Activated B cell treated with CpG ODN at 0.5 μM for 24 hours (primary cell): Measurements from ENCODE around the gene SLC24A4. TPM values are rescaled to one million over a fixed set of nuclear protein-coding genes. Genes with fewer than 3 reads are reported as not detected.

Experiments
- ATAC-seq: fragments of 200-7000 bp; cut with Tn5 transposase; one replicate; pipeline ENCODE4 v1.10.0; 2021; ENCODE audit warnings: low read depth, mild to moderate bottlenecking, moderate library complexity
- CTCF ChIA-PET: fragments of 350-600 bp; sonication (Branson Sonifier 250); formaldehyde crosslinking; loops from one replicate; lab custom pipeline; 2021; ENCODE audit warnings: antibody characterized with exemption; lab: Charles Lee
- POLR2A ChIA-PET: fragments of 350-600 bp; sonication (Branson Sonifier 250); formaldehyde crosslinking; loops from one replicate; lab custom pipeline; 2021; ENCODE audit warnings: antibody characterized with exemption; lab: Charles Lee
- DNase-seq: peaks from one replicate; pipeline ENCODE4 v3.0.0; 2022
- H3K27ac Mint-ChIP-seq: one replicate; pipeline ENCODE4 v1.8.0; 2020; ENCODE audit warnings: mixed read lengths
- H3K27me3 Mint-ChIP-seq: one replicate; pipeline ENCODE4 v1.8.0; 2021; ENCODE audit warnings: mixed read lengths
- H3K36me3 Mint-ChIP-seq: one replicate; pipeline ENCODE4 v1.8.0; 2021; ENCODE audit warnings: low read depth, mixed read lengths
- H3K4me1 Mint-ChIP-seq: one replicate; pipeline ENCODE4 v1.8.0; 2021; ENCODE audit warnings: mixed read lengths
- H3K4me3 Mint-ChIP-seq: one replicate; pipeline ENCODE4 v1.8.0; 2020; ENCODE audit warnings: mild to moderate bottlenecking, mixed read lengths
- H3K9me3 Mint-ChIP-seq: one replicate; pipeline ENCODE4 v1.8.0; 2020; ENCODE audit warnings: mixed read lengths
- intact Hi-C: fragments of 100-400 bp; cut with micrococcal nuclease; formaldehyde crosslinking; loops from one replicate; pipeline ENCODE4 v1.15.1; 2024
- total RNA-seq: library from RNA; stranded (reverse); gene quantifications from 2 replicates; pipeline ENCODE4 v1.2.3, GENCODE V29; 2022
- TF ChIP-seq, protein P1 (sequence below): fragments of 200-600 bp; IDR thresholded peaks from one replicate; pipeline ENCODE4 v1.8.0; 2022; ENCODE audit warnings: antibody characterized with exemption, mild to moderate bottlenecking

The SLC24A4 gene
- total RNA-seq, 1 donor from 2014 or later: 0.09 TPM

DNA sequence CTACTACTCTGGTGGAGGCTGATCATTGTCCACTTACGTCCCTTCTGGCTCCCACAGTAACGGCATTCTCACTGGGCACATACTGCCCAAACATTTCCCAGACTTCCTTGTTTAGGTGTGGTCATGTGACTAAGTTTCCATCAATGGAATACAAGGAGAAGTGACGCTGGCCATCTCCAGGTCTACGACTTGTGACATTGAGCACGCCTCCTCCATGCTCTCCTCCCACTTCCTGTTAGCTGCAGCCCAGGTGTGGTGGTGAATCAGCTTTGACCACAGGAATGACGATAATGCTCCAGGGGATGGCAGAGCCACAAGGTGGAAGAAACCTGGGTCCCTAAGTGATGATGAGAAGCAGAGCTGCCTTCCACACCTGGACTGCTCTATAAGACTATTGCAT is 6.0 kb upstream of the SLC24A4 start:
- DNase-seq (no peak), ATAC-seq (no peak)
- Mint-ChIP-seq H3K4me1 (no peaks in the 10 kb centered on the region), H3K9me3 (peaks cover 5% of the 10 kb centered on the region), H3K4me3 (no peak overlapping the region), H3K36me3 (no peaks in the 10 kb centered on the region), H3K27ac (no peak overlapping the region), H3K27me3 (peaks cover 32% of the 10 kb centered on the region)
- ChIA-PET CTCF (no interaction called here), POLR2A (no interaction called here)
- intact Hi-C loops: no loop called here
- TF ChIP-seq, protein P1, sequence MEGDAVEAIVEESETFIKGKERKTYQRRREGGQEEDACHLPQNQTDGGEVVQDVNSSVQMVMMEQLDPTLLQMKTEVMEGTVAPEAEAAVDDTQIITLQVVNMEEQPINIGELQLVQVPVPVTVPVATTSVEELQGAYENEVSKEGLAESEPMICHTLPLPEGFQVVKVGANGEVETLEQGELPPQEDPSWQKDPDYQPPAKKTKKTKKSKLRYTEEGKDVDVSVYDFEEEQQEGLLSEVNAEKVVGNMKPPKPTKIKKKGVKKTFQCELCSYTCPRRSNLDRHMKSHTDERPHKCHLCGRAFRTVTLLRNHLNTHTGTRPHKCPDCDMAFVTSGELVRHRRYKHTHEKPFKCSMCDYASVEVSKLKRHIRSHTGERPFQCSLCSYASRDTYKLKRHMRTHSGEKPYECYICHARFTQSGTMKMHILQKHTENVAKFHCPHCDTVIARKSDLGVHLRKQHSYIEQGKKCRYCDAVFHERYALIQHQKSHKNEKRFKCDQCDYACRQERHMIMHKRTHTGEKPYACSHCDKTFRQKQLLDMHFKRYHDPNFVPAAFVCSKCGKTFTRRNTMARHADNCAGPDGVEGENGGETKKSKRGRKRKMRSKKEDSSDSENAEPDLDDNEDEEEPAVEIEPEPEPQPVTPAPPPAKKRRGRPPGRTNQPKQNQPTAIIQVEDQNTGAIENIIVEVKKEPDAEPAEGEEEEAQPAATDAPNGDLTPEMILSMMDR: no peak

DNA sequence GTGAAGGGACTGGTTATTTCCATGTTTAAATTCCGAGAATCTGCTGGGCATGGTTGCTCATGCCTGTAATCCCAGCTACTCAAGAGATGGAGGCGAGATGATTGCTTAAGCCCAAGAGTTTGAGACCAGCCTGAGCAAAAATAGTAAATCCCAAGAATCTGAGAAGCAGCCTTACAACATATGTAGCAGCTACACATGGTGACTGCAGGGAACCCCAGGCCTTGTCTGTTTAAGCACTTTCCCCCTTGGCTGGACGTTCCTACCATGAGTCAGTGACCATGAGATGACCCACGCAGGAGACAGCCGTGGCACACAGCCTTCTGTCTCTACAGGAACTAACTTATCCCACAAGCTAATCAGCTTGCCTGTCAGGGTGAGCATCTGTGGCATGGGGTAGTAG is 5.5 kb upstream of the SLC24A4 start:
- ChIA-PET CTCF (no interaction called here), POLR2A (no interaction called here)
- H3K36me3 Mint-ChIP-seq: no peaks in the 10 kb centered on the region
- ATAC-seq (no peak), DNase-seq (no peak)
- peaks cover 38% of the 10 kb centered on the region for H3K27me3 Mint-ChIP-seq
- intact Hi-C loops: no loop called here
- peaks cover 5% of the 10 kb centered on the region for H3K9me3 Mint-ChIP-seq
- TF ChIP-seq, protein P1: no peak
- H3K4me3 Mint-ChIP-seq: no peak overlapping the region
- no peak overlapping the region for H3K27ac Mint-ChIP-seq
- no peaks in the 10 kb centered on the region for H3K4me1 Mint-ChIP-seq

DNA sequence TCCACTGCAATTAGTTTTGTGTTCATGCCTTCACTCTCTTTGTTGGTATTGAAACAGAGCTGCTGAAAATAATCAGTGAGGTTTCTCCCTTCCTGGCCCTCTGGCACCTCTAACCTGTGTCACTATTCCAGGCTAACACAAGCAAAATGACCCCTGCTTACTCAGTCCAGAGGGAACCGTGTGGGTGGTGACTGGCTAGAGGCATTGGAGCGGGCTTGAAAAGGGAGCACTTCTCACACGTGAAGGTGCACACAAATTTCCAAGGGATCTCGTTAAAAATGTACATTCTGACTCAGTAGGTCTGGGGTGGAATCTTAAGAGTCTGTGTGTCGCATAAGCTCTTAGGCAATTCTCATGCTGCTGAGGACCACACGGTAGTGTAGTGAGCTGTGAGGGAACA is 1.3 kb upstream of the SLC24A4 start:
- H3K27ac Mint-ChIP-seq: no peak overlapping the region
- intact Hi-C loops: no loop called here
- CTCF ChIA-PET: no interaction called here

DNA sequence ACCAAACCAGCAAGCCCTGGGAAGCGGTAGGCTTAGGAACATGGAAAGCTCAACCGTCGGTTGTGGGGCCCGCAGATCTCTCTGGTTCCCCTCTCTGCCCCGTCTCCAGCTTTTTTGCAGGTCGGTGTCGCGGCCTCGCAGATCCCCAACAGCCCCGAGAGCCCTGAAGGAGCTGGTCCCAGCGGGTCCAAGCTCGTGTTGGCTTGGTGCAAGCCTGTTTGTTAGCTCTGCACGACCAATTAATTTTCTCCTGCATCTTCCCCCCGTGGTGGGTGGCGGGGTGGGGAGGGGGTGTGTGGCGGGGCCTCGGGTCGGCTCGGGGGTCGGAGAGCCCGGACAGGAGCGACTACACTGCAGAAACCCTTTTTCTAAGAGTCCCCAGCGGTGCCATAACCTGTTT is 449 bp upstream of the SLC24A4 start:
- ChIA-PET POLR2A (interaction anchor here (0.7 kb wide), 1 partner anchor 8 kb away, joined by 6 read pairs; no protein-coding TSS in a partner anchor), CTCF (no interaction called here)
- no peak for ATAC-seq
- TF ChIP-seq, protein P1: no peak
- no peak for DNase-seq
- intact Hi-C loops: no loop called here
- Mint-ChIP-seq H3K4me3 (peak overlapping the region; percentile 44), H3K27ac (no peak overlapping the region), H3K36me3 (no peaks in the 10 kb centered on the region), H3K9me3 (no peaks in the 10 kb centered on the region), H3K27me3 (peaks cover 62% of the 10 kb centered on the region), H3K4me1 (peaks cover 3% of the 10 kb centered on the region)

More for the DNA sequence above, 1.3 kb upstream of the SLC24A4 start:
- H3K9me3 Mint-ChIP-seq: peaks cover 5% of the 10 kb centered on the region
- no peak overlapping the region for H3K4me3 Mint-ChIP-seq
- TF ChIP-seq, protein P1: no peak
- peaks cover 3% of the 10 kb centered on the region for H3K4me1 Mint-ChIP-seq
- no peaks in the 10 kb centered on the region for H3K36me3 Mint-ChIP-seq
- POLR2A ChIA-PET: no interaction called here
- ATAC-seq (no peak), DNase-seq (no peak)
- H3K27me3 Mint-ChIP-seq: peaks cover 58% of the 10 kb centered on the region

DNA sequence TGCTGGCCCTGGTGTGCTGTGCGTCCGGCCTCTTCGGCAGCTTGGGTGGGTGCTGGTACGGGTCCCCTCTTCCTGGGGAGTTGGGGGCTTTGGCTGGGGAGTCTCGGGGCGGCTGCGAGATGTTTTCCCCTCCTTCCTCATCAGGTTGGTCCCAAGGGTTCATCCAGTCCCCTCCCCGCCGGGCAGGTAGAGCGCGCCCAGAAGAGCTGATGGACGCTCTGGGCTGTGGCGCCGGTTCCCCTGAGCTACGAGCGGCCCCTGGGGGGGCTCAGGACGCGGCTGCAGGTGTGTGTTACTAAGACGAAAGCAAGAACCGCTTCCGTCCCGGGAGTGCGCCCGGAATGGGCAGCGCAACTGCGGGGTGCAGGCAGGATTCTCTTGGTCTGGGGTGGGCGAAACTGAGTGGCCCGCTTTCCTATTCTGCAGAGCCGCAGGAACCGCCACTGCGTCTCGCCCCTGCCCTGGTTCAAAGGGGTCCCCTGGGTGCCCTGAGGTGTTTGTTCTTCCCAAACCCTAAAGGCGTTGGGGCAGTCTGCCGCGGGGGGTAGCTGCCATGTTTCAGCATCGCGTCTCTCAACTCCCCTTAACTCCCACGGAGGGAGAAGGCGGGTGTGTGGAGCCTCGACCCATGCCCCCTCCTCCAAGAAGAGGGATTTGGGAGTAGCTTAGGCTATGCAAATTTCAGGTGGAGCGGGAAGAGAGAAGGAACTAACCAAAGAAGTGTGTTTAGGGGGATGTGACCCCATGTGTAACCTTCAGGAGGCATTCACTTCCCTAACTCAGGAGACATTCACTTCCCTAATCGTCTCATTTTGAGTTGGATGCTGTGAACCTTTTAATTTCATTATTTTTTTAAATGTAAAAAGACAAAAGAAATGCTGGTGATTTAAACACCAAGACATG is 1.2 kb downstream of the SLC24A4 start:
- Mint-ChIP-seq H3K27ac (no peak overlapping the region), H3K27me3 (peaks cover 51% of the 10 kb centered on the region), H3K36me3 (no peaks in the 10 kb centered on the region), H3K9me3 (no peaks in the 10 kb centered on the region), H3K4me1 (peaks cover 3% of the 10 kb centered on the region), H3K4me3 (no peak overlapping the region)
- TF ChIP-seq, protein P1: no peak
- POLR2A ChIA-PET: no interaction called here
- CTCF ChIA-PET: no interaction called here
- ATAC-seq (no peak), DNase-seq (no peak)
- intact Hi-C loops: no loop called here
